Endothelial cell of umbilical vein (primary cell): Measurements from ENCODE around the gene ZDHHC19.

Experiments used
- CTCF ChIP-seq, 2 donors: IDR thresholded peaks; 1 replicate in 1 of 2; 2 replicates in 1 of 2; pipeline ENCODE4 v1.5.1; 2011; ENCODE audit warnings: low read length in 2 of 2, mild to moderate bottlenecking in 2 of 2, moderate library complexity in 2 of 2, control low read depth in 1 of 2, inconsistent platforms in 1 of 2, low read depth in 1 of 2; ENCODE audit not compliant: insufficient read depth in 1 of 2; ENCODE audit errors: extremely low read depth in 1 of 2
- JUN ChIP-seq: IDR thresholded peaks from 2 replicates; pipeline ENCODE4 v1.6.1; 2011; ENCODE audit warnings: borderline replicate concordance, low read depth; ENCODE audit not compliant: insufficient read length, insufficient read depth

- TF ChIP-seq JUN (no peak), CTCF (IDR thresholded peaks at IDR 0.05; ENCODE audit: extremely low read depth in 1 of 2, insufficient read depth in 1 of 2, low read depth in 1 of 2, low read length in 2 of 2) (no peak)
Measured at GRCh38 chr3:196150481-196150880, 60.7 kb downstream of the ZDHHC19 start.
